GM21447 (cell line): ENCODE measurements around the gene MAL.

Experiments used
- ATAC-seq: cut with Tn5 transposase; IDR thresholded peaks from one replicate; pipeline ENCODE4 v1.9.1; 2021; ENCODE audit not compliant: unreplicated experiment

The MAL gene

DNA sequence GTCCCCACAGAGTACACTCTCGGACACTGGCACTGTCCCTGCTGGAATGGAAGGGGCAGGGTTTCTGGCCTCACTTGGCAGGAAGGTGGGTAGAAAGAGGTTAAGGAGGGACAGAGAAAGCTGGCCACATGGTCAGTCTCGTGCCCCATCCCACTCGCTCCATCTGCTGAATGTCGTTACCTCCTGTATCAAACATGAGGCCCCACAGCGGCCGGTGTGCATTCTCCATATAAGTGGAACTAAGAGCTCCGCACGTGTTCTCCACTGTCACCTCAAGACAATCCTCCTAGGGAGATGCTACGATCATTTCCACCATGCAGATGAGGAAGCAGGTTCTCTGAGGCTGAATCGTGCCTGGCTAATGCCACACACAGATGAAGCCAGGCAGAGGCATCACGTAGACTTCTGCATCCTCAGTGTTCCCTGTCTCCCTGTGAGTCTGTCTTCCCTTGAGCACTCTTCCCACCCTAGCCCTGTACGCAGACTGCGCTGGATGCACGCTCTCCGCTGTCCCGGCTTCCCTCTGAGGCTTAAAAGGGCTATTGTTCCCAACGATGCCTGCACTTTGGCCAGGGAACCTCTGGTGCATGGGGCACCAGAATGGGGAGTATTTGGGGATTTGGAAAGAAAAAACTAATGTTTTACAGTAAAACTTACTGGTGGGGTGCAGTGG is 35.1 kb downstream of the MAL start:
- ATAC-seq, result no peak

DNA sequence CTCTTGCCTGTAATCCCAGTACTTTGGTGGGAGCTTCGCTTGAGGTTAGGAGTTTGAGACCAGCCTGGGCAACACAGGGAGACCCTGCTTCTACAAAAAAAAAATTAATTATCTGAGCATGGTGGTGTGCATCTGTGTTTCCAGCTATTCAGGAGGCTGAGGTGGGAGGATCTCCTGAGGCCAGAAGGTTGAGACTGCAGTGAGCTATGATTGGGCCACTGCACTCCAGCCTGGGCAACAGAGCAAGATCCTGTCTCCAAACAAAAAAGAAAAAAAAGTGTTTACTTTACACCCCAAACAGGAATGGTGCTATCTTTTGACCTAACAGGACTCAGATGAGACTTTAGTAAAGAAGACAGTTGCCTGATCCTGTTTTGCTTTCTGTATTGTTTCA is 35.6 kb downstream of the MAL start:
- ATAC-seq, result no peak

DNA sequence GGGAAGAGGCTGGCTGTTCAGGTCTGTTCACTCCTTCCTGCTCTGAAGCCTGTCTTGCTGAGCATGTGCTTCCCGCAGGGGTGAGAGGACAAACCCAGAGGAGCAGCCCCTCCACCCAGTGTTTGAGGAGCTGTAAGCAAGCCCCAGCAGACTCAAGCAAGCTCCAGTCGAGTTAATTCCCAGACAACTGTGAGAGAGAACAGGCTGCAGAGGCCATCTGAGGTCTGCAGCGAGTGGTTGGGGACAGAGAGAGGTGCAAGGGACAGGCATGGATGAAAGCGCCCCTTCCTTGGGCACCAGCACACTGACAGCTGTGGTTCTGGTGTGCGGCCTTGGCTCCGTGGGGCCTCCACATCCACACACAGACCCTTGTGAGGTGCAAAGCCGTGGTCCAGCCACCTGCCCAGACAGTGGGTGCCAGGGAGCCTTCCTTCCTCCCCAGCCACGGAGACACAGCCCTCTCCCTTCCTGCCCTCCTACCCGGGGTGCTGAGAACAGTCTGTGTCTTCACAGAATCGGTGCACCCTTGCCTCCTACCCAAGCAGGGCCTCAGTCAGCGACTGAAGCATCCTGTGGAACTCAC is 36.2 kb downstream of the MAL start:
- ATAC-seq, result no peak

GRCh38 chr2:95062242-95063085 is 37.0 kb downstream of the MAL start:
- peak; percentile 11 for ATAC-seq

DNA sequence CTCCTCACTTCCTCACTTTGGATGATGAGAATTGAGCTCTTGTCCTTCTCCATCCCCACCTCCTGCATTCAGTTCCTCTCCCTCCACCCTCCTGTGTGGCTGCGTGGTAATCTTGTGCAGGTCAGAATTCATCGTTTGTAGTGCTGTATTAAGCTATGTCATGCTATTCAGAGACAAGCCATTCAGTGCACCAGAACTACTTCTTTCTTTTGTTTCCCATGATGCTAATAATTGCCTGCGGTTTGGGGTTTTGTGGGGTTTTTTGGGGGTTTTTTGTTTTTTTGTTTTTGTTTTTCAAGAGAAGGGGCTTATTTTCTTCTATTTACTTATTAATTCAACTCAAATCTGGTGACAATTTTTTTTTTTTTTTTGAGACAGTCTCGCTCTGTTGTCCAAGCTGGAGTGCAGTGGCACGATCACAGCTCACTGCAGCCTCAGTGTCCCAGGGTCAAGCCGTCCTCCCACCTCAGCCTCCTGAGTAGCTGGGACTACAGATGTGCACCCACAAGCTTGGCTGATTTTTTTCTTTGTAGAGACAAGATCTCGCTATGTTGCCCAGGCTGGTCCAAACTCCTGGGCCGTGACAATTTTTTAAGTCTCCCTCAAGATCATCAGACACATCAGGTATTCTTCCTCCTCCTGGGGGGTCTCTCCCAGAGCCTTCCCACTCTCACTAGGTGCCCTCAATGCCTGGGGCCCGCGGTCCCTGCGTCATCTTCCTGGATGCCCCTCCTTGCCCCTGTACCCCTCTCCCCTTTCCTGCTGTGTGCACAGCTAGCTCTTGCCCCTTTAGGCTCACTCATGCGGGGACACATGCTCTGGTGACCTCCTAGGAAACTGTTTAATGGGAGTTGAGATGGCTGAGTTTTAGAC is 37.8 kb downstream of the MAL start:
- ATAC-seq, result peak; percentile 86

DNA sequence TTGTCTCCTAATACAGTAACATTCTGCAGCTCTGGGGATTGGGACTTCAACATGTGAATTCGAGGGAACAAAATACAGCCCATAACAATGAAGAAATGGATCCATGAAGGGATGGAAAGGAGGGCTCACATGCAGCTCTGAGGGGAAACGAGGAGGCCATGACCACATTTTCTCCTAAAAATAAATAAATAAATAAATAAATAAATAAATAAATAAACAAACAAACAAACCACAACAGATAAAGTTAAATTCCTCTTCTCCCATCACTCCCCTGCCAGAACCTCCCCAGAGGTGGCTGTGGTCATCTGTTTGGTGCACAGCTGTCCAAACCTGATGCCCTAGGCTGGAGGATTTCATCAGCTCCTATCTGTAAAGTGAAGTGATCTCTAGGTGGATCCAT is 42.7 kb downstream of the MAL start:
- ATAC-seq, result no peak

DNA sequence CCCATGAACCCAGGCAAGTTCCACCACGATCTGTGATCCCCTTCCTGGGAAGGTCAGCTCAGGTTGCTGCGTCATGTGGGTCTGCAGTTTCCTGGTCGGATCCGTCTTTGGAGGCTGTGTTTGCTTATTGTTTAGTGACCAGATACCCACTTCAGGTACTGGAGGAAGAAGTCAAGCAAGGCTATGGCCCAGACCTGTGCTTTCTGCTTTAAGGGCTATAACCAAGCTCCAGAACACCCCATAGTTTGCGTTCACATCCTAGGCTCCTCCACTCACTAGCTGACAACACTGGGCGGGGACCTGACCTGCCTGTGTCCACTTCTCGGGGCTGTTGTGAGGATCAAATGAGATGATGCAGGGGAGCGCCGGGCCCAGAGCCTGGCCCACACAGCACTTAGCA is 44.0 kb downstream of the MAL start:
- ATAC-seq, result no peak

GRCh38 chr2:95071856-95072255 is 46.3 kb downstream of the MAL start:
- no peak for ATAC-seq

DNA sequence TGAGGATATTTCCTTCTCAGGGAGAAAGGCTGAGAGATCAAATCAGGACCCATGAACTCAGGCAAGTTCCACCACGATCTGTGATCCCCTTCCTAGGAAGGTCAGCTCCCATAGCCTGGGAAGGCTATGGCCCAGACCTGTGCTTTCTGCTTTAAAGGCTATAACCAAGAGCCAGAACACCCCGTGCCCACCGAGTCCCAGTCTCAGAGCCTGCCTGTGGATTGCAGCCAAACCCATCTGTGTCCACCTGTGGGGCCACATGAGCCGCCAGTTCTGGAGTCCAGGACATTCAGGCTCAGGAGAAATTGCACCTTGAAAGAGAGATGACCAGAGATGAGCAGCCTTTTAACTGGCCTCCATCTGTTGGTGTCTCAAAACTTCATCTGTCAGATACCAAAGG is 46.9 kb downstream of the MAL start:
- no peak for ATAC-seq

GRCh38 chr2:95073856-95074662 is 48.6 kb downstream of the MAL start:
- ATAC-seq, result no peak

DNA sequence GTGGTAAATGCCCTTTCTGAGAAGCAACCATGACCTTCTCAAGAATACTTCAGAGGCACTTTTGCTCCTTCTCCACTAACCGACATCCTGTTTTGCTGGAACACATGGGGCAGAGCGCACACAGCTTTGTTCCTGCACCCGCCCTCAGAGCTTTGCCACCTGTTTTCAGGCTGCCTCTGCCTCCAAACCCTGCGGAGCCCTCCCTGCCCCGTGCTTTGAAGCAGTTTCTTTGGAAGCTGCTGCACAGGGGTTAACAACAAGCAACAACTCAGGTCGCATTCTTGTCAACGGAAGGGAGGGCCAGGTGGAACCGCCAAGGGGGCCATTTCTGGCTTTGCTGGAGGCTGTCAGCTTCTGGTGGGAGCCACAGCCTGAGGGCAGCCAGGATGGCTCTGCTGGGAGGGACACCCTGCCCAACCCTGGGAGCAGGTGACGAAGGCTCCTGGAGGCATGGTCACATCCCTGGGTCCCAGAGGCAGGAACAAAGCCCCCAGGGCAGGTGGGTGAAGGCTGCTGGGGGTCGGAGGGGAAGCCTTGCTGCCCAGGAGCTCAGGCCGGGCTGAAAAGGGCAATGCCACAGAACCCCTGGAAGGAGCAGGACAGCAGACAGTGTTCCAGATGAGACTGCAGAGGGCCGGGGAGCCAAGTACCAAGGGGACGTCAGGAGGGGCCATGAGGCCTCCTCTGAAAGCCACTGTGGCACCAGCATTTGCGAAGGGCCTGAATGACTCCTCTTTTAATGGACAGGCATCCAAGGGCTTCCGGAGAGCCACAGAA is 49.3 kb downstream of the MAL start:
- ATAC-seq, result no peak

GRCh38 chr2:95075440-95076132 is 50.1 kb downstream of the MAL start:
- ATAC-seq, result no peak

- no peak for ATAC-seq
Observed at GRCh38 chr2:95076705-95077529, 51.4 kb downstream of the MAL start.

DNA sequence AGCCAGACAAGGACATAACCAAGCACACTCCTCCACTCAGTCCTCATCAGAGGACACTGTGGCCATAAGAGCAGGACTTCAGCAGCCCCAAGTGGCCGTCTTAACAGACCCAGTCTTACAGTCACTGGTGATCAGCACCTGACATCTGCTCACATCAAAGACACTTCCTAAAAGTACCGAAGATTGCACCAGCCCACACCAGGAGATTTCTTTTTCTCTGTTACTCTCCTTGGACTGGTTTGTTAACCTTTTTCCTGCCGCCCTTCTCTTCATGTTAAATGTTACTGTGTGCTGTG is 52.0 kb downstream of the MAL start:
- no peak for ATAC-seq

GRCh38 chr2:95077861-95078603 is 52.5 kb downstream of the MAL start:
- no peak for ATAC-seq

DNA sequence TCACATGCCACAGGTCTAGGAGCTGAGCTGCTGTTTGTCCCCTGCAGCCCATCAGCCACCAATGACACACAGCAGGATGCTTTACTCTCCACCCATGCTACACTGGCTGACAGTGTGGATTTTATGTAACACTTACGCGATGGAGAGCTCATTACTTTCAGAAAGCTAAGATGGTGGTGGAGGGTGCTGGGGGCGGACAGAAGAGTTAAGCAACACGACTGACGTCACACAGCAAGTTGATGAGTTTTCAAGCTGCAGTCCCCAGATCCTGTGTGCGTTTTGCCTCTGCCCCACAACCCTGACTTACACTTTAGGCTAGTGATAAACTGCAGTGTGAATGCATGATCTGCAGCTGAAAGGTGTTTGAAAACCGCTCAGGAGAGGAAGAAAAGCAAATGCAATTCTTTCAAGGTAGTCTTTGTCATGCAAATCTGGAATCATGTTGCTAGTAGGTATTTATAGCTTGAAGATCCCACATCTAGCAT is 53.7 kb downstream of the MAL start:
- no peak for ATAC-seq

GRCh38 chr2:95082477-95082876 is 57.0 kb downstream of the MAL start:
- no peak for ATAC-seq

DNA sequence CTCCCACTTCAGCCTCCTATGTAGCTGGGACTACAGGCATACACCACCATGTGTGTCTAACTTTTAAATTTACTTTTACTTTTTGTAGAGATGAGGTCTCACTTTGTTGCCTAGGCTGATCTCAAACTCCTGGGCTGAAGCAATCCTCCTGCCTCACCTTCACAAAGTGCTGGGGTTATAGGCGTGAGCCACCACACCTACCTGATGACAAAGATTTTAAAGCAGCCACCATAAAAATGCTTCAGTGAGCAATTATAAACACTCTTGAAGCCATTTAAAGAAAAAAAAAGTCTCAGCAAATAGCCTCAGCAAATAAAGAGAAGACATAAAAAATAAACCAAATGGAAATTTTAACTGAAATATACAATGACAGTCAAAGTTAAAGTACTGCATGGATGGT is 60.5 kb downstream of the MAL start:
- no peak for ATAC-seq
